Activated T-helper 1 cell treated with anti-CD3 and anti-CD28 coated beads, Interleukin-12 subunit alpha, Interleukin-12 subunit beta, Interleukin-2, Interleukin-4 antibody, amounts not matched to agents 30 ng/mL and 10 ng/mL and 1 ng/mL, durations not matched to agents 14 hours and 24 hours and 36 hours (primary cell): Measurements from ENCODE around the gene ALG1. TPM values are rescaled to one million over a fixed set of nuclear protein-coding genes. Genes with fewer than 3 reads are reported as not detected.
"Not testable (repeated sequence)": the region's sequence is repeated elsewhere in the genome, so short reads cannot be mapped to it uniquely, and the experiment has no call there.

Experiments used
- DNase-seq: peaks from one replicate; pipeline ENCODE4 v3.0.0; 2021; ENCODE audit warnings: low spot score
- H3K27ac Mint-ChIP-seq: one replicate; pipeline ENCODE4 v1.8.0; 2021; ENCODE audit warnings: mild to moderate bottlenecking, mixed read lengths
- H3K27me3 Mint-ChIP-seq: one replicate; pipeline ENCODE4 v1.8.0; 2022; ENCODE audit warnings: mild to moderate bottlenecking, moderate library complexity, mixed read lengths; ENCODE audit not compliant: insufficient read depth
- H3K36me3 Mint-ChIP-seq: one replicate; pipeline ENCODE4 v1.8.0; 2021; ENCODE audit warnings: low read depth, mixed read lengths
- H3K4me1 Mint-ChIP-seq: one replicate; pipeline ENCODE4 v1.8.0; 2021; ENCODE audit warnings: low read depth, mixed read lengths
- H3K4me3 Mint-ChIP-seq: one replicate; pipeline ENCODE4 v1.8.0; 2021; ENCODE audit warnings: mild to moderate bottlenecking, moderate library complexity, mixed read lengths
- H3K9me3 Mint-ChIP-seq: one replicate; pipeline ENCODE4 v1.8.0; 2021; ENCODE audit warnings: mixed read lengths
- intact Hi-C: fragments of 100-400 bp; cut with micrococcal nuclease; formaldehyde crosslinking; loops from one replicate; pipeline ENCODE4 v1.15.1; 2024
- total RNA-seq: library from RNA; stranded (reverse); gene quantifications from 2 replicates; pipeline ENCODE4 v1.2.3, GENCODE V29; 2022

ALG1 gene
- total RNA-seq, 1 donor from 2014 or later: 41.4 TPM

DNA sequence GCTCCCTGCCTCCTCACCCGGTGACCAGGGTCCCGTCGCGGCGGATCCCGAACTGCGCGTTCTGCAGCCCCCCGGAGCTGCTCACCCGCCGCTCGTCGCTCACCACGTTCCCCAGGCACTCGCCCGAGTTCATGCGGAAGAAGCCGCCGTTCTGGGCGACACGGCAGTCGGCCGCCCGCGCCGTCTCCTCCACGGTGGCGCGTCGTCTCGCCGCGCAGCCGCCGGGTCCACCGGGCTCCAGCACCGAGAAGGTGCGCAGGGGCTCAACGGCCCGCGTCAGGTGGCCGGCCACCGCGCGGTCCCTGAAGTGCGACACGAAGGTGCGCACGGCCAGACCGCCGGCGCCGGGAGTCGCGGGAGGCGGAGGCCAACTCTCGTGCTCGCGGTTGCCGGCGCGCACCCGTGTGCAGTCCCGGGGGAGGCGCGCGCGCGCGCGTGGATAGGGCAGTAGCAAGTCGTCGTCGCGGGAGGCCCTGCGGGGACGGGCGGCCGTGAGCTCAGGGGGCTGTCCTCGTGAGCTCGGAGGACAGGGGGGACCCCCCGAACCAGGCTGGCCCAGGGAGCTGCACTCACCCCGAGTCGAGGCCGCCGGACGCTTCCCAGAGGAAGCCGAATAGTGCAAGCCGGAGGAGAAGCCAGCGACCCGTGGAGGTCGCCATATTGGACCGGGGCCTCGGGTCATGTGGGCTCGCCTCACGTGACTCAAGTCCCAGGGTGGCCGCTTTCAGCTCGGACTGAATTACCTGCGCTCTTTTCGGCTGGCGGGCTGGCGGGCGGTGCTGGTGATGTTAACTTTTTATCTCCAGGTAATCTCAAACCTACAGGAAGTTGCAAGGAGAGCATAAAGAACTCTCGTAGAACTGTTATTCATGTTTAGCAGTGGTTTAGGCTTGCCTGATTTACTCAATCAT is 38.1 kb upstream of the ALG1 start, which contains the start of gene NAGPA:
Gene NAGPA (minus strand): TSS at position 680 of the 911 bp plus-strand sequence. CDS start 21 bp downstream, at position 659.
- DNase-seq: peak; percentile 78
- H3K27me3 Mint-ChIP-seq: no peaks in the 10 kb centered on the region
- H3K36me3 Mint-ChIP-seq: no peaks in the 10 kb centered on the region
- peaks cover 15% of the 10 kb centered on the region for H3K4me1 Mint-ChIP-seq
- H3K27ac Mint-ChIP-seq: peak within 1 kb of the TSS; percentile 76
- no peaks in the 10 kb centered on the region for H3K9me3 Mint-ChIP-seq
- intact Hi-C loops: loop anchor here (1.0 to 5.0 kb wide), 4 partner anchors 38 to 186 kb away; partner anchors contain the start of genes ALG1, EEF2KMT, GLYR1 and SEC14L5
- peak within 1 kb of the TSS; percentile 85 for H3K4me3 Mint-ChIP-seq

DNA sequence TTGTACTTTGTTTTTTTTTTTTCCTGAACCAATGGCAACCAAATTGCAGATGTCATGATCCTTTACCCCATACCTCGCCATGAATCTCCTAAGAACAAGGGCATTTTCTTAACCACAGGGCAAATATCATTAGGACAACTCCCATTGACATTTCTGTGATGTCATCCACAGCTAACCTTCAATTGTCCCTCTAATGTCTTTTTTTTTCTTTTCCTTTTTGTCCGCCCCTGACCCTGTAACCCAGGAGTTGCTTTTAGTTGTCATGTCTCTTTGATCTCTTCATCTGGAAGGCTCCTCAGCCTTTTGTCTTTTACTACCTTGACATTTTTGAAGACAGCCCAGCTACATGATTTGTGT is 37.5 kb upstream of the ALG1 start:
- H3K27ac Mint-ChIP-seq: peak overlapping the region; percentile 76
- intact Hi-C loops: loop anchor here (1.0 to 5.0 kb wide), 3 partner anchors 37 to 187 kb away; partner anchors contain the start of genes ALG1, EEF2KMT, GLYR1 and UBN1
- H3K27me3 Mint-ChIP-seq: no peaks in the 10 kb centered on the region
- H3K36me3 Mint-ChIP-seq: no peaks in the 10 kb centered on the region
- DNase-seq: no peak
- H3K9me3 Mint-ChIP-seq: no peaks in the 10 kb centered on the region
- H3K4me3 Mint-ChIP-seq: peak overlapping the region; percentile 85
- H3K4me1 Mint-ChIP-seq: peaks cover 15% of the 10 kb centered on the region

DNA sequence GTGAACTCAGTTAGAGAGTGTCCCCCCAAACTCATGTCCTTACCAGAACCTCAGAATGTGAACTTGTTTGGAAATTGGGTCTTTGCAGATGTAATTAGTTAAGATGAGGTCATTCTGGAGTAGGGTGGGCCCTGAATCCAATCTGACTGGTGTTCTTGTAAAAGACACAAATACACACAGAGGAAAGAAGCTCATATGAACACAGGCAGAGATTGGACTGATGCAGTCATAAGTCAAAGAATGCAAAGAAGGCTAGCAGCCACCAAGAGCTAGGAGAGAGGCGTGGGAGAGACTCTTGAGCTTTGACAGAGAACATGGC is 35.8 kb upstream of the ALG1 start:
- Mint-ChIP-seq H3K4me1 (peaks cover 15% of the 10 kb centered on the region), H3K4me3 (peak overlapping the region; percentile 66), H3K36me3 (no peaks in the 10 kb centered on the region), H3K27ac (no peak overlapping the region), H3K27me3 (no peaks in the 10 kb centered on the region), H3K9me3 (no peaks in the 10 kb centered on the region)
- no peak for DNase-seq
- intact Hi-C loops: no loop called here

GRCh38 chr16:5036228-5037156 is 35.2 kb upstream of the ALG1 start:
- H3K36me3 Mint-ChIP-seq: no peaks in the 10 kb centered on the region
- H3K4me3 Mint-ChIP-seq: no peak overlapping the region
- intact Hi-C loops: no loop called here

DNA sequence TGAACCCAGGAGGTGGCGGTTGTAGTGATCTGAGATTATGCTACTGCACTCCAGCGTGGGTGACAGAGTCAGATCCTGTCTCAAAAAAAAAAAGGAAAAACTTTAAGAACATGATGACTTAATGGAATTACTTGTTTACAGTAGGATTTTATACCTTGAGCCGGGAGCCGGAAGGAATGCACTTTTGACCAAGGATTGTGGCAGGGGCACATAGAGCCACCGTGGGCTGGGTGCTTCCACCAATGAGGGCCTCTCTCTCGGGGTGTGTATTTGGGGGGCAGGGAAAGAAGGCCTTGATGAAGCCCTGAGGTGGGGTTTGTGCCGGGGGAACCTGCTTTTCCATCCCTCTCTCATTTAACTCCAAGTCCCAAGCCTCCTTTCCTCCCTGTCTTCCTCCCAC is 31.2 kb upstream of the ALG1 start:
- Mint-ChIP-seq H3K36me3 (no peaks in the 10 kb centered on the region), H3K27ac (no peak overlapping the region), H3K4me3 (no peak overlapping the region), H3K4me1 (no peaks in the 10 kb centered on the region), H3K27me3 (no peaks in the 10 kb centered on the region), H3K9me3 (no peaks in the 10 kb centered on the region)
- intact Hi-C loops: no loop called here
- no peak for DNase-seq

More at GRCh38 chr16:5036228-5037156, 35.2 kb upstream of the ALG1 start:
- DNase-seq: no peak
- Mint-ChIP-seq H3K4me1 (peaks cover 15% of the 10 kb centered on the region), H3K27me3 (no peaks in the 10 kb centered on the region), H3K27ac (no peak overlapping the region), H3K9me3 (no peaks in the 10 kb centered on the region)

DNA sequence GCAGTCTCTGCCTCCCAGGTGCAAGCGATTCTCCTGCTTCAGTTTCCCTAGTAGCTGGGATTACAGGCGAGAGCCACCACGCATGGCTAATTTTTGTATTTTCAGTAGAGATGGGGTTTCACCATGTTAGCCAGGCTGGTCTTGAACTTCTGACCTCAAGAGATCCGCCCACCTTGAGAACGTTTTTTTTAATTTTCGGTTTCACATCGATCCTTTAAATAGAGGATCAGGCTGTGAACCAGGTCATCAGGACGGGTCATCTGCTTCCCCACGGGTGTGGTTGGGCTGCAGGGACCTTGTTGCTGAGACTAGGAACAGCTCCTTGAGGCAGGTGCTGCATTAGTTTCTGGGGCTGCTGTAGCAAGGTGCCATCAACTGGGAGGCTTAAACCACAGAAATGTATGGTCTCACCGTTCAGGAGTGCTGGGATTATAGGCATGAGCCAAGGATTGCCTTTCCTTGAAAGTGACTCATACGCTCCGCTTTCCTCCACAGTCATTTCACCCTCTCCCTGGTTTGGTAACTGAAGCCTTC is 30.0 kb upstream of the ALG1 start:
- no peak overlapping the region for H3K27ac Mint-ChIP-seq
- DNase-seq: no peak
- H3K4me3 Mint-ChIP-seq: no peak overlapping the region
- no peaks in the 10 kb centered on the region for H3K36me3 Mint-ChIP-seq
- intact Hi-C loops: no loop called here
- no peaks in the 10 kb centered on the region for H3K9me3 Mint-ChIP-seq
- H3K4me1 Mint-ChIP-seq: no peaks in the 10 kb centered on the region
- H3K27me3 Mint-ChIP-seq: no peaks in the 10 kb centered on the region

- DNase-seq: no peak
- H3K9me3 Mint-ChIP-seq: no peaks in the 10 kb centered on the region
- H3K4me3 Mint-ChIP-seq: no peak overlapping the region
- intact Hi-C loops: no loop called here
- H3K4me1 Mint-ChIP-seq: no peaks in the 10 kb centered on the region
- no peak overlapping the region for H3K27ac Mint-ChIP-seq
- no peaks in the 10 kb centered on the region for H3K36me3 Mint-ChIP-seq
- H3K27me3 Mint-ChIP-seq: no peaks in the 10 kb centered on the region
These were observed 29.0 kb upstream of the ALG1 start for GRCh38 chr16:5042574-5043171.

DNA sequence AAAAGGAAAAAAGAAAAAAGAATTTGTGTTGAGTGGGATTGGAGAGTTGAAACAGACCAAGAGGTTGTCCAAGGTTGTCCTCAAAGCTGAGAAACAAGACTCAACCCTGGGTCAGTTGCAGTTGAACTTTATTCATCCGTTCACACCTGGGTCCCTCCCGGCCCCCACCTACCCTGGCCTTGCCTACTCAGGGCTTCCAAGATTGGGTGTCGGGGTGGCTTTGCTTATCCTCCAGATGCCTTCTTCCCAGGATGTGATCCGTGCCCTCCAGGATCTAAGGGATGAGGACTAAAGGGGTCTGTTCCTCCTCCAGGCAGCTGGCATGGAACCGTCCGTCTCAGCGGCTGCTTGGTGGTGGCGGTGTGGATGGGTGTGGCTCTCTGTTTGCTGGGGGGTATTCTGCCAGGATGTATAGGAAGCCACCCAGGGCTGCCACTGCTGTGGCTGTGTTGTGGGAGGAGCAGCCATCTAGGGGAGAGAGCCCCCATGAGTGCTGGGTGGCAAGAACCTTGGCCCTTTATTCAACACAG is 27.6 kb upstream of the ALG1 start:
- peaks cover 6% of the 10 kb centered on the region for H3K27me3 Mint-ChIP-seq
- H3K36me3 Mint-ChIP-seq: no peaks in the 10 kb centered on the region
- H3K4me3 Mint-ChIP-seq: no peak overlapping the region
- no peaks in the 10 kb centered on the region for H3K4me1 Mint-ChIP-seq
- no peaks in the 10 kb centered on the region for H3K9me3 Mint-ChIP-seq
- no peak overlapping the region for H3K27ac Mint-ChIP-seq
- intact Hi-C loops: no loop called here
- no peak for DNase-seq

DNA sequence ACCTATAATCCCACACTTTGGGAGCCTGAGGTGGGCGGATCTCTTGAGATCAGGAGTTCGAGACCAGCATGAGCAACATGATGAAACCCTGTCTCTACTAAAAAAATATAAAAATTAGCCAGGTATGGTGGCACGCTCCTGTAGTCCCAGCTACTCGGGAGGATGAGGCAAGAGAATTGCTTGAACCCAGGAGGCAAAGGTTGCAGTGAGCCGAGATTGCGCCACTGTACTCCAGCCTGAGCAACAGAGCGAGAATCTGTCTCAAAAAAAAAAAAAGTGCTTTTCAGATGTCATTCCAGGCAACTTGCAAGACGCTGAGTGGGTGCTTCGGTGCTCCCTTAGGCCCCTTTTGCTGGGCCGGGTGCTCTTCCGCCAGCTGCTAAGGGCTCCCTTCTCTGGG is 27.1 kb upstream of the ALG1 start:
- H3K27ac Mint-ChIP-seq, H3K4me1 Mint-ChIP-seq, H3K27me3 Mint-ChIP-seq, H3K4me3 Mint-ChIP-seq, intact Hi-C loops, DNase-seq, H3K9me3 Mint-ChIP-seq, H3K36me3 Mint-ChIP-seq: not testable (repeated sequence)

DNA sequence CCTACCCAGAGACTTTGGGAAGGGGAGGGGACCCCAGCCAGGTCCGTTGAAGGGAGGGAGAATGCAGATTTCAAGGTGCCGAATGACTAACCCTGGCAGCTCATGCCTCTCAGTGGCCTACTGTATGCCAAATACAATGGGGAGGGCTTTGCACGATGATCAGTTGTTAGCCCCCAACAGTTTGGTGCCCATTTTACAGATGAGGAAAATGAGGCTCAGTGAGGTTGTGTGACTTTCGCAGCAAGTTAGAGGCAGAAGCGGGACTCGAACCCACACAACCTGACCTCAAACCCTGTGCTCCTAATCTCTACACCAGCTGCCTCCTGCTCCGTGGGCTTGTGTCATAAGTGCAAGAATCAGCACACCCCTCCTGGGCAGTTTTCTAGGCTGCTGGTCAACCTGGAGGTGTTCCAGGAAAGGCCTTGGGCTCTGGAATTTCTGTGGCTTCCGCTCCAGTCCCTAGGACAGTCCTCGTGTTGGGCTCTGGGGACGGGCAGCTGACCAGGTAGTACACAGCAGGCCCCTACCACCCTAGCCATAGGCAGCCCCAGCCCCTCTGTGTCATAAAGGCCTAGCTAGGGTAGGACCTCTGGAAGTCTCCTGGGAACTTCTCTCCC is 26.0 kb upstream of the ALG1 start:
- no peak overlapping the region for H3K27ac Mint-ChIP-seq
- intact Hi-C loops: no loop called here
- H3K36me3 Mint-ChIP-seq: no peaks in the 10 kb centered on the region
- DNase-seq: no peak
- peaks cover 11% of the 10 kb centered on the region for H3K27me3 Mint-ChIP-seq
- no peak overlapping the region for H3K4me3 Mint-ChIP-seq
- H3K4me1 Mint-ChIP-seq: no peaks in the 10 kb centered on the region
- no peaks in the 10 kb centered on the region for H3K9me3 Mint-ChIP-seq

GRCh38 chr16:5046914-5047313 is 24.7 kb upstream of the ALG1 start:
- H3K36me3 Mint-ChIP-seq: no peaks in the 10 kb centered on the region
- peaks cover 18% of the 10 kb centered on the region for H3K27me3 Mint-ChIP-seq
- H3K9me3 Mint-ChIP-seq: no peaks in the 10 kb centered on the region
- no peak overlapping the region for H3K4me3 Mint-ChIP-seq
- H3K27ac Mint-ChIP-seq: no peak overlapping the region
- intact Hi-C loops: no loop called here
- no peaks in the 10 kb centered on the region for H3K4me1 Mint-ChIP-seq
- no peak for DNase-seq
